OCI-LY7 (cell line): ENCODE measurements around the gene CRYGD.

ENCODE experiments used
- CTCF ChIP-seq: fragments of 200-600 bp; sonication (generic); conservative IDR thresholded peaks from 2 replicates; pipeline ENCODE4 v1.5.1; 2014; ENCODE audit warnings: mild to moderate bottlenecking, antibody characterized with exemption, low read length, moderate library complexity, mixed read lengths
- EZH2phosphoT487 ChIP-seq: fragments of 200-600 bp; sonication (generic); IDR thresholded peaks from 2 replicates; pipeline ENCODE4 v1.6.1; 2018; ENCODE audit warnings: low read depth, borderline replicate concordance, mild to moderate bottlenecking, mixed run types, antibody characterized with exemption, low read length, moderate library complexity, mixed read lengths

DNA sequence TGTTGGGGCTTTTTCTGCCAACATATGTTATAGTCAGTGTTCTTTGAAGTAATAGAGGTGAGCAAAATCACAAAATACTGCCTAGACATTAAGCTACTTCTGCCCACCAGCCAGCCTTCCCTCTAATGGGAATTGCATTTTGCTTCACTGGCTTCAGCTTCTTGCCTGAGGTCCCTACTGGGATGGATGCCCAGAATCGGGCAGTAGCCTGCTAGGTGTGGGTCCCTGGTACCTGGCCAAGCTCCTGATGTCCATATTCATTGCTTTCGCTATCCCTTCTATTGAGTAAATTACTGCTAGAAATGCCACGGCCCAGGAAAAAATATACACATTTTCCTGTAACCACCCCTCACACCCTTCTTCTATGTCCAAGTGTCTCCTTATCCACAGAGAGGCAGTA lies 27.0 kb downstream of the CRYGD start:
- TF ChIP-seq CTCF = no peak
- no peak for TF ChIP-seq EZH2phosphoT487
